ENCODE data around the gene KIF18B.

Gene KIF18B

GRCh38 chr17:44919411-44919810 is 28.2 kb downstream of the KIF18B start:
- DNase-seq (ENCODE audit: low read depth, low spot score): no peak

- DNase-seq (ENCODE audit: low read depth, low spot score): no peak
Measured at GRCh38 chr17:44918006-44918405, 29.6 kb downstream of the KIF18B start.

GRCh38 chr17:44917456-44917855 is 30.1 kb downstream of the KIF18B start:
- no peak for DNase-seq (ENCODE audit: low read depth, low spot score)

- no peak for DNase-seq (ENCODE audit: low read depth, low spot score)
Measured at GRCh38 chr17:44916781-44917241, 30.8 kb downstream of the KIF18B start.

- DNase-seq (ENCODE audit: low read depth, low spot score): no peak
Measured at GRCh38 chr17:44915862-44916780, 31.5 kb downstream of the KIF18B start.

- DNase-seq (ENCODE audit: low read depth, low spot score): no peak
Measured at GRCh38 chr17:44915321-44915726, 32.2 kb downstream of the KIF18B start, which contains the start of gene GFAP. Gene GFAP (minus strand): TSS chr17:44915500. CDS start chr17:44915486, 14 bp downstream.

- DNase-seq (ENCODE audit: low read depth, low spot score): no peak
Measured at GRCh38 chr17:44914698-44915271, 32.8 kb downstream of the KIF18B start.

GRCh38 chr17:44914148-44914547 is 33.4 kb downstream of the KIF18B start:
- no peak for DNase-seq (ENCODE audit: low read depth, low spot score)

GRCh38 chr17:44913676-44914075 is 33.9 kb downstream of the KIF18B start:
- DNase-seq (ENCODE audit: low read depth, low spot score): no peak

- no peak for DNase-seq (ENCODE audit: low read depth, low spot score)
Measured at GRCh38 chr17:44912763-44913544, 34.6 kb downstream of the KIF18B start.

- DNase-seq (ENCODE audit: low read depth, low spot score): no peak
Measured at GRCh38 chr17:44911133-44912001, 36.2 kb downstream of the KIF18B start.

GRCh38 chr17:44910231-44911106 is 37.1 kb downstream of the KIF18B start:
- no peak for DNase-seq (ENCODE audit: low read depth, low spot score)

GRCh38 chr17:44909681-44910144 is 37.9 kb downstream of the KIF18B start:
- no peak for DNase-seq (ENCODE audit: low read depth, low spot score)

- no peak for DNase-seq (ENCODE audit: low read depth, low spot score)
Measured at GRCh38 chr17:44908761-44909326, 38.7 kb downstream of the KIF18B start.

GRCh38 chr17:44907729-44908470 is 39.7 kb downstream of the KIF18B start:
- no peak for DNase-seq (ENCODE audit: low read depth, low spot score)

- DNase-seq (ENCODE audit: low read depth, low spot score): no peak
Measured at GRCh38 chr17:44906763-44907728, 40.5 kb downstream of the KIF18B start.

- DNase-seq (ENCODE audit: low read depth, low spot score): no peak
Measured at GRCh38 chr17:44906010-44906646, 41.4 kb downstream of the KIF18B start.

All from smooth muscle cell of the brain vasculature (primary cell).